HL-60/S4 treated with retinoic acid at 250 ng/mL for 4 days and 3 days (cell line): ENCODE data around the gene PTPN22.

Experiments
- in situ Hi-C: fragments of 300-500 bp; cut with MboI; formaldehyde crosslinking; loops from 2 replicates; pipeline ENCODE4 v1.7.0; 2022; ENCODE audit warnings: low sequenced_read_pairs

Gene PTPN22

GRCh38 chr1:113887402-113888175, 16.1 kb upstream of the PTPN22 start, which contains the start of gene BCL2L15:
Gene BCL2L15, minus strand, starts transcription at chr1:113887581. Its CDS starts 206 bp downstream, at chr1:113887375.
- in situ Hi-C loops, result no loop called here

GRCh38 chr1:113886417-113887401, 15.2 kb upstream of the PTPN22 start:
- in situ Hi-C loops, result no loop called here

- in situ Hi-C loops, result no loop called here
Observed at GRCh38 chr1:113881661-113882060, 10.1 kb upstream of the PTPN22 start.

GRCh38 chr1:113879739-113880038, 8.2 kb upstream of the PTPN22 start:
- in situ Hi-C loops, result no loop called here

GRCh38 chr1:113876176-113876575, 4.7 kb upstream of the PTPN22 start:
- in situ Hi-C loops, result no loop called here

- in situ Hi-C loops, result no loop called here
Observed at GRCh38 chr1:113875714-113876113, 4.2 kb upstream of the PTPN22 start.

GRCh38 chr1:113874012-113874879, 2.7 kb upstream of the PTPN22 start:
- in situ Hi-C loops, result no loop called here

- in situ Hi-C loops, result no loop called here
Observed at GRCh38 chr1:113872219-113872935, 865 bp upstream of the PTPN22 start.

- in situ Hi-C loops, result no loop called here
Observed at GRCh38 chr1:113870778-113871177, 734 bp downstream of the PTPN22 start.

- in situ Hi-C loops, result no loop called here
Observed at GRCh38 chr1:113868387-113869083, 3.0 kb downstream of the PTPN22 start.

- in situ Hi-C loops, result no loop called here
Observed at GRCh38 chr1:113861641-113862040, 9.9 kb downstream of the PTPN22 start.

- in situ Hi-C loops, result no loop called here
Observed at GRCh38 chr1:113860891-113861290, 10.6 kb downstream of the PTPN22 start.

- in situ Hi-C loops, result no loop called here
Observed at GRCh38 chr1:113859478-113860175, 11.9 kb downstream of the PTPN22 start.

- in situ Hi-C loops, result no loop called here
Observed at GRCh38 chr1:113858982-113859381, 12.5 kb downstream of the PTPN22 start.

- in situ Hi-C loops, result no loop called here
Observed at GRCh38 chr1:113858418-113858817, 13.1 kb downstream of the PTPN22 start.

- in situ Hi-C loops, result no loop called here
Observed at GRCh38 chr1:113857776-113858175, 13.7 kb downstream of the PTPN22 start.

- in situ Hi-C loops, result no loop called here
Observed at GRCh38 chr1:113856401-113856790, 15.1 kb downstream of the PTPN22 start.

- in situ Hi-C loops, result no loop called here
Observed at GRCh38 chr1:113855630-113856400, 15.7 kb downstream of the PTPN22 start.
